Natural killer cell (primary cell): ENCODE measurements around the gene NEIL1. TPM values are rescaled to one million over a fixed set of nuclear protein-coding genes. Genes with fewer than 3 reads are reported as not detected.
"Not testable (repeated sequence)": the region's sequence is repeated elsewhere in the genome, so short reads cannot be mapped to it uniquely, and the experiment has no call there.

Experiments used
- ATAC-seq, 3 donors: fragments of 150-1000 bp in 2 of 3; fragments of 200-7000 bp in 1 of 3; cut with Tn5 transposase; 1 replicate in 1 of 3; 2 replicates in 2 of 3; pipeline ENCODE4 v1.10.0; 2021; ENCODE audit warnings: mild to moderate bottlenecking in 2 of 3, moderate library complexity in 2 of 3
- DNase-seq, 2 donors: peaks; one replicate each; pipeline versions ENCODE4 v3.0.0 to v3.0.0-alpha.2; 2013 to 2021; ENCODE audit warnings: mixed read lengths in 1 of 2
- H3K27ac ChIP-seq: one replicate; pipeline ENCODE4 v1.5.1; 2013; ENCODE audit warnings: mild to moderate bottlenecking, low read length
- H3K27me3 ChIP-seq: one replicate; pipeline ENCODE4 v1.6.1; 2013; ENCODE audit warnings: low read length; ENCODE audit not compliant: control insufficient read depth, insufficient read depth
- H3K36me3 ChIP-seq: one replicate; pipeline ENCODE4 v1.6.1; 2013; ENCODE audit warnings: low read length; ENCODE audit not compliant: control insufficient read depth, insufficient read depth
- H3K4me1 ChIP-seq: one replicate; pipeline ENCODE4 v1.6.1; 2013; ENCODE audit warnings: low read length; ENCODE audit not compliant: control insufficient read depth, insufficient read depth
- H3K4me3 ChIP-seq: one replicate; pipeline ENCODE4 v1.5.1; 2013; ENCODE audit warnings: low read length
- H3K9me3 ChIP-seq: one replicate; pipeline ENCODE4 v1.6.1; 2013; ENCODE audit warnings: low read length; ENCODE audit not compliant: control insufficient read depth, insufficient read depth
- H3K27ac Mint-ChIP-seq, 2 donors: one replicate each; pipeline ENCODE4 v1.8.0; 2022; ENCODE audit warnings: mild to moderate bottlenecking in 2 of 2, mixed read lengths in 2 of 2, moderate library complexity in 1 of 2
- H3K27me3 Mint-ChIP-seq, 2 donors: one replicate each; pipeline ENCODE4 v1.8.0; 2022; ENCODE audit warnings: low read depth in 2 of 2, mixed read lengths in 2 of 2
- H3K36me3 Mint-ChIP-seq: one replicate; pipeline ENCODE4 v1.8.0; 2022; ENCODE audit warnings: mixed read lengths
- H3K4me1 Mint-ChIP-seq, 2 donors: one replicate each; pipeline ENCODE4 v1.8.0; 2022; ENCODE audit warnings: mixed read lengths in 2 of 2
- H3K4me3 Mint-ChIP-seq: one replicate; pipeline ENCODE4 v1.8.0; 2022; ENCODE audit warnings: mild to moderate bottlenecking, moderate library complexity, mixed read lengths
- H3K9me3 Mint-ChIP-seq, 2 donors: one replicate each; pipeline ENCODE4 v1.8.0; 2022; ENCODE audit warnings: mixed read lengths in 2 of 2
- CTCF ChIP-seq: fragments of 200-600 bp; IDR thresholded peaks from one replicate; pipeline ENCODE4 v1.8.0; 2022; ENCODE audit warnings: antibody characterized with exemption
- WGBS: methylation state at CpG from one replicate; pipeline ENCODE4 v1.1.7; 2013; ENCODE audit warnings: missing lambda C conversion rate; ENCODE audit not compliant: insufficient coverage; 5-methylcytosine and 5-hydroxymethylcytosine counted together
- intact Hi-C: fragments of 100-400 bp; cut with micrococcal nuclease; formaldehyde crosslinking; loops from one replicate; pipeline ENCODE4 v1.14.2; 2022
- total RNA-seq, 4 donors: library from RNA; stranded (reverse); fragments of 120-200 nt in 1 of 4; gene quantifications; one replicate each; pipeline versions ENCODE4 v1.2.3 to v1.2.4, GENCODE V29; 2013 to 2022

Gene NEIL1
- total RNA-seq, 3 donors from 2014 or later (not counting 1 experiment from before 2014, with no cell fraction given), result 97.1 to 324 (median 112) TPM

GRCh38 chr15:75339531-75340240, 7.2 kb upstream of the NEIL1 start:
- Mint-ChIP-seq H3K9me3 (no peaks in the 10 kb centered on the region), H3K4me3 (no peak overlapping the region), H3K4me1 (peaks cover 20 to 28% of the 10 kb centered on the region in 2 donors), H3K36me3 (no peaks in the 10 kb centered on the region), H3K27ac (peak overlapping the region; percentile 14 to 23), H3K27me3 (no peaks in the 10 kb centered on the region)
- Histone ChIP-seq H3K36me3 (peaks cover 5% of the 10 kb centered on the region), H3K27me3 (no peaks in the 10 kb centered on the region), H3K4me1 (peaks cover 16% of the 10 kb centered on the region), H3K4me3 (no peak overlapping the region), H3K9me3 (no peaks in the 10 kb centered on the region), H3K27ac (no peak overlapping the region)
- DNase-seq, result no peak
- ATAC-seq, result no peak
- intact Hi-C loops, result no loop called here
- TF ChIP-seq CTCF, result no peak
- WGBS, result 94% methylated on average over 13 of the region's 13 CpGs

- Histone ChIP-seq H3K4me1 (peaks cover 11% of the 10 kb centered on the region), H3K27me3 (no peaks in the 10 kb centered on the region), H3K36me3 (peaks cover 5% of the 10 kb centered on the region), H3K9me3 (no peaks in the 10 kb centered on the region), H3K27ac (no peak overlapping the region), H3K4me3 (no peak overlapping the region)
- no peaks in the 10 kb centered on the region for H3K9me3 Mint-ChIP-seq
- H3K36me3 Mint-ChIP-seq, result no peaks in the 10 kb centered on the region
- H3K27me3 Mint-ChIP-seq, result no peaks in the 10 kb centered on the region
- no peak for ATAC-seq
- no peak for TF ChIP-seq CTCF
- no peak overlapping the region for H3K4me3 Mint-ChIP-seq
- intact Hi-C loops, result no loop called here
- peaks cover 7 to 11% of the 10 kb centered on the region in 2 donors for H3K4me1 Mint-ChIP-seq
- DNase-seq, result no peak
- no peak overlapping the region for H3K27ac Mint-ChIP-seq
- WGBS, result 95% methylated on average over 6 of the region's 6 CpGs
Measured at GRCh38 chr15:75342221-75342620, 4.6 kb upstream of the NEIL1 start.

GRCh38 chr15:75343953-75344352, 2.9 kb upstream of the NEIL1 start:
- H3K27me3 ChIP-seq, H3K27ac ChIP-seq, H3K27me3 Mint-ChIP-seq, H3K9me3 Mint-ChIP-seq, H3K36me3 Mint-ChIP-seq, DNase-seq, H3K27ac Mint-ChIP-seq, ATAC-seq, H3K9me3 ChIP-seq, H3K4me3 ChIP-seq, H3K36me3 ChIP-seq, H3K4me3 Mint-ChIP-seq, intact Hi-C loops: not testable (repeated sequence)
- peaks cover 13 to 20% of the 10 kb centered on the region in 2 donors for H3K4me1 Mint-ChIP-seq
- WGBS, result 69% methylated on average over 7 of the region's 8 CpGs
- H3K4me1 ChIP-seq, result peaks cover 26% of the 10 kb centered on the region

GRCh38 chr15:75347222-75348033, 589 bp downstream of the NEIL1 start:
- Histone ChIP-seq H3K36me3 (no peaks in the 10 kb centered on the region), H3K4me3 (peak overlapping the region; percentile 66), H3K9me3 (peaks cover 29% of the 10 kb centered on the region), H3K4me1 (peaks cover 53% of the 10 kb centered on the region), H3K27ac (peak overlapping the region; percentile 72), H3K27me3 (no peaks in the 10 kb centered on the region)
- no peak for TF ChIP-seq CTCF
- peaks cover 7% of the 10 kb centered on the region for H3K36me3 Mint-ChIP-seq
- H3K9me3 Mint-ChIP-seq, result peaks cover 2 to 8% of the 10 kb centered on the region in 2 donors
- H3K27me3 Mint-ChIP-seq, result no peaks in the 10 kb centered on the region
- peak; percentile 39 to 53 (median 48) for ATAC-seq
- 2% methylated on average over 65 of the region's 65 CpGs for WGBS
- peak in 1 of 2 donors; percentile 78 for DNase-seq
- intact Hi-C loops, result no loop called here
- H3K4me3 Mint-ChIP-seq, result peak overlapping the region; percentile 91
- peaks cover 34 to 44% of the 10 kb centered on the region in 2 donors for H3K4me1 Mint-ChIP-seq
- peak overlapping the region; percentile 95 to 97 for H3K27ac Mint-ChIP-seq
